ENCODE measurements around the gene GNB1L. TPM values are rescaled to one million over a fixed set of nuclear protein-coding genes. Genes with fewer than 3 reads are reported as not detected.
A peak's percentile ranks its signal among the peaks of the same experiment; 100 is the strongest.

GNB1L gene
- total and polyA plus RNA-seq, 2 of the 13 experiments (the other 11 are each of a cell fraction or from before 2014, with no cell fraction given): 2.5 to 7.4 TPM

DNA sequence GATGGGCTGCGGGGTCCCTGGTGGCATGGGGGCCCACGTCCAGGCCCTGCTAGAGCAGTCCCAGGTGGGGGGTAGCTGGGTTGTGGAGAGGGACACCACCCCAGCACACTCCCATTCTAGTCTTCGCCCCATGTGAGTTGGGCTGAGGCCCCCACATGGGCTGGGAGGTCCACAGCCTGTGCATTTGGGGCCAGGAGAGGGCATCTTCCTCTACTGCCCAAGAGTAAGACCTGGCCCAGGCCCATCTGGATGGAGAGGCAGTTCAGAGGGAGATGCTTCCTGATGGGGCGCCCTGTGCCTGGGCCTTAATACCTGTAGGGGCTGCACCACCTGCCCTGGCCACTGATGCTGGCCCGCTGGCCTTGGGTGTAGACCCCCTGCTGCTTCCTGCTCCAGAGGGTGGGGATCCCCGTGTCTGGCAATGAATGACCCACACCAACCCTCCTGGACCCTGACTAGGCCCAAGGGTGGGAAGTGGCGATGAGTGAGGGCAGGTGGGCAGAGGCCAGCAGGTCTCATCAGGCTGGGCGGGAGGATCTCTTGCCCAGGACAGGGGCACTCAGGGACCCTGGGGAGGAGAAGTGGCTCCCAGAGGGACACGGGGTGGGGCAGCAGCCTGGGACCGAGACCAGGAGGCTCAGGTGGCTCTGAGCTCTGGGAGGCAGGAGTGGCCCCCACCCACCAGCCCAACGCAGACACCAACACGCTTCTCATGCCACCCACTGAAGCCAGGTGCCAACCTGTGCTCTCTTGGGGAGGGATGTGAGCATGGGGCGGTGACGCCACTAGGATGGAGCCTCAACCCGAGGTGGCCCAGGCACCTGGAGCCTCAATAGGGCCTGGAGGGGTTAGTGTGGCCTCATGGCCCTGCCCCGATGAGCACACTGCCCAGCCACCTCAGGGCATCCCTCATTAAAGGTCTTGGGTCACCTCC is 17.4 kb upstream of the GNB1L start:
- Histone ChIP-seq H3K27ac (ENCODE audit: extremely low read length, insufficient read depth, low read length) (no peak overlapping the region), H3K9ac (ENCODE audit: insufficient read depth, low read depth, low read length) (no peak overlapping the region), H4K20me1 (ENCODE audit: insufficient read depth, low read length) (no peaks in the 10 kb centered on the region), H3K27me3 (ENCODE audit: control insufficient read depth in 1 of 2, insufficient read depth in 2 of 2, low read length in 2 of 2) (no peaks in the 10 kb centered on the region), H3K4me1 (ENCODE audit: insufficient read depth, low read length) (peaks cover 31% of the 10 kb centered on the region), H3K36me3 (replicated peaks in 1 of 2; ENCODE audit: control insufficient read depth in 1 of 2, insufficient read depth in 2 of 2, low read length in 2 of 2) (no peaks in the 10 kb centered on the region), H3K79me2 (ENCODE audit: insufficient read depth, low read length) (no peaks in the 10 kb centered on the region), H3K4me3 (replicated peaks in 1 of 3; ENCODE audit: insufficient read depth in 1 of 3, low read depth in 2 of 3, low read length in 3 of 3) (no peak overlapping the region), H2AFZ (ENCODE audit: low read length) (no peak overlapping the region), H3K4me2 (ENCODE audit: low read depth, low read length) (no peak overlapping the region), H3K9me3 (ENCODE audit: low read length) (no peaks in the 10 kb centered on the region)
- intact Hi-C loops (cut with micrococcal nuclease; ENCODE audit: unreplicated experiment) (no loop called here), in situ Hi-C loops (cut with HindIII; ENCODE audit: extremely low pct_ligation_motif_present, low pct_unique_long_range_greater_than_20kb) (no loop called here)
- TF ChIP-seq AGO1 (IDR thresholded peaks at IDR 0.05; ENCODE audit: low read depth, low read length, poor library complexity, severe bottlenecking) (peak; percentile 3), CEBPG (CRISPR knock-in tag; IDR thresholded peaks at IDR 0.05) (no peak), KDM2A (CRISPR knock-in tag; IDR thresholded peaks at IDR 0.05; ENCODE audit: borderline replicate concordance, low read depth) (peak; percentile 18; the same call in 1 of the 2 replicates)
- WGBS (ENCODE audit: low lambda C conversion rate): 86% methylated on average over 1 of the region's 16 CpGs
- FAIRE-seq (no peak), ATAC-seq (peak; percentile 14), DNase-seq (ENCODE audit: low spot score) (no peak)
- BruUV-seq (replicated peaks): no TSS peak
- CTCF ChIA-PET (ENCODE audit: low intra/inter-chr PET ratio, low total read pairs): no interaction called here
- POLR2A ChIA-PET: no interaction called here

DNA sequence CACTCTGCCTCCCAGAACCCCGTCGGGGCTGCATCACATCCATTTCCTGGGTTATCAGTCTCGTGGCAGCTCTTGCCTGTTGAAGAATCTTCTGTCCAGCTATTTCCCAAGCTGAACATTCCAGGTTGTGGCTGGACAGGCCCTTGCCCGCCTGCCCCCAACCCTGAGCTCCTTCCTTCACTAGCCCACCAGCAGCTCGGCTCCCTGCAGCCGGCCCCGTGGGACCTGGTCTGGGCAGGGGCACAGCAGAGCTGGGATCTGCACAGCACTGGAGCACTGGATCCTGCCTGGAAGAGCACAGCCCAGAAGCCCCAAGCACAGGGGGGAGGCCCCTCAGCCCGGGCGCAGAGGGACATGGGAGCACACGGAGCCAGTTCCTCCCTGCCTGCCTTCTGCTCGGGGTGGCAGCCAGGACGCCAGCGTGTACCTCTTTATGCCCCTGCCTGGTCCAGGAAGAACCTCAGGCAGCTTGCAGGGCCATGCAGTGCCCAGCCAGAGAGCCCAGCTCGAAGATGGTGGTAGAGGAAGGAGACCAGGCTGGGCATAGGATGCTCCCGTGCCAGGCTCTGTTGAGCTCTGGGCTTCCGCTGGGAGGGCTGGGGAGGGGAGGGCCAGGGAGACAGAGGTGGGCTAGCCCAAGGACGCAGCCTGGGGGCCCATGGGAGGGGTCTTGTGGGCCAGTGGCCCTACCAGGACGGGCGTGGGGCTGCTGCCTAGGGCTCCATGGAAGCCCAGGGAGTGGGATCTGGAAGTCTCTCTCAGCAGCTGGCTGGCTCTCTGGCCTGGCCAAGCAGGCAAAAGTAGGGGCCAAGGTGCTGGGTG is 16.6 kb upstream of the GNB1L start:
- no peaks in the 10 kb centered on the region for H3K79me2 ChIP-seq (ENCODE audit: insufficient read depth, low read length)

More for the DNA sequence above, 16.6 kb upstream of the GNB1L start:
- no TSS peak for BruUV-seq (replicated peaks)
- FAIRE-seq (no peak), DNase-seq (ENCODE audit: low spot score) (no peak), ATAC-seq (peak; percentile 44)
- H3K4me1 ChIP-seq (ENCODE audit: insufficient read depth, low read length): peaks cover 31% of the 10 kb centered on the region
- no peak overlapping the region for H2AFZ ChIP-seq (ENCODE audit: low read length)
- no peaks in the 10 kb centered on the region for H3K9me3 ChIP-seq (ENCODE audit: low read length)
- no peak overlapping the region for H3K4me2 ChIP-seq (ENCODE audit: low read depth, low read length)
- intact Hi-C loops (cut with micrococcal nuclease; ENCODE audit: unreplicated experiment) (no loop called here), in situ Hi-C loops (cut with HindIII; ENCODE audit: extremely low pct_ligation_motif_present, low pct_unique_long_range_greater_than_20kb) (no loop called here)
- no peak overlapping the region for H3K27ac ChIP-seq (ENCODE audit: extremely low read length, insufficient read depth, low read length)
- TF ChIP-seq MTA1 (CRISPR knock-in tag; IDR thresholded peaks at IDR 0.05; ENCODE audit: borderline replicate concordance) (0 out of 2 replicates have a peak, but pooled peaks have one; percentile 2), HNRNPL (IDR thresholded peaks at IDR 0.05; ENCODE audit: low read depth, low read length) (0 out of 2 replicates have a peak, but pooled peaks have one; percentile 14)
- TF ChIP-seq, protein P1, sequence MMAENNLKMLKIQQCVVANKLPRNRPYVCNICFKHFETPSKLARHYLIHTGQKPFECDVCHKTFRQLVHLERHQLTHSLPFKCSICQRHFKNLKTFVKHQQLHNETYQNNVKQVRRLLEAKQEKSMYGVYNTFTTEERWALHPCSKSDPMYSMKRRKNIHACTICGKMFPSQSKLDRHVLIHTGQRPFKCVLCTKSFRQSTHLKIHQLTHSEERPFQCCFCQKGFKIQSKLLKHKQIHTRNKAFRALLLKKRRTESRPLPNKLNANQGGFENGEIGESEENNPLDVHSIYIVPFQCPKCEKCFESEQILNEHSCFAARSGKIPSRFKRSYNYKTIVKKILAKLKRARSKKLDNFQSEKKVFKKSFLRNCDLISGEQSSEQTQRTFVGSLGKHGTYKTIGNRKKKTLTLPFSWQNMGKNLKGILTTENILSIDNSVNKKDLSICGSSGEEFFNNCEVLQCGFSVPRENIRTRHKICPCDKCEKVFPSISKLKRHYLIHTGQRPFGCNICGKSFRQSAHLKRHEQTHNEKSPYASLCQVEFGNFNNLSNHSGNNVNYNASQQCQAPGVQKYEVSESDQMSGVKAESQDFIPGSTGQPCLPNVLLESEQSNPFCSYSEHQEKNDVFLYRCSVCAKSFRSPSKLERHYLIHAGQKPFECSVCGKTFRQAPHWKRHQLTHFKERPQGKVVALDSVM (CRISPR knock-in tag; IDR thresholded peaks at IDR 0.05): no peak
- 37% methylated on average over 10 of the region's 19 CpGs for WGBS (ENCODE audit: low lambda C conversion rate)
- H3K9ac ChIP-seq (ENCODE audit: insufficient read depth, low read depth, low read length): no peak overlapping the region
- H3K36me3 ChIP-seq (replicated peaks in 1 of 2; ENCODE audit: control insufficient read depth in 1 of 2, insufficient read depth in 2 of 2, low read length in 2 of 2): no peaks in the 10 kb centered on the region
- ChIA-PET POLR2A (no interaction called here), CTCF (ENCODE audit: low intra/inter-chr PET ratio, low total read pairs) (no interaction called here)
- H4K20me1 ChIP-seq (ENCODE audit: insufficient read depth, low read length): no peaks in the 10 kb centered on the region
- H3K4me3 ChIP-seq (replicated peaks in 1 of 3; ENCODE audit: insufficient read depth in 1 of 3, low read depth in 2 of 3, low read length in 3 of 3): no peak overlapping the region
- H3K27me3 ChIP-seq (ENCODE audit: control insufficient read depth in 1 of 2, insufficient read depth in 2 of 2, low read length in 2 of 2): no peaks in the 10 kb centered on the region

Measured in HepG2 (cell line).